LNCaP clone FGC (cell line): Measurements from ENCODE around the gene YEATS4.

Experiments used
- DNase-seq: peaks from one replicate; pipeline ENCODE4 v3.0.0-alpha.2; 2011; ENCODE audit warnings: low read depth
- H3K4me3 ChIP-seq: 2 replicates; pipeline ENCODE4 v1.5.1; 2011; ENCODE audit warnings: mild to moderate bottlenecking, low read depth, low read length, control low read depth
- TF ChIP-seq, protein P1 (sequence below): IDR thresholded peaks from 2 replicates; pipeline ENCODE4 v1.5.1; 2012; ENCODE audit warnings: mild to moderate bottlenecking; ENCODE audit not compliant: control insufficient read depth, insufficient read depth; ENCODE audit errors: extremely low read depth

Gene YEATS4

DNA sequence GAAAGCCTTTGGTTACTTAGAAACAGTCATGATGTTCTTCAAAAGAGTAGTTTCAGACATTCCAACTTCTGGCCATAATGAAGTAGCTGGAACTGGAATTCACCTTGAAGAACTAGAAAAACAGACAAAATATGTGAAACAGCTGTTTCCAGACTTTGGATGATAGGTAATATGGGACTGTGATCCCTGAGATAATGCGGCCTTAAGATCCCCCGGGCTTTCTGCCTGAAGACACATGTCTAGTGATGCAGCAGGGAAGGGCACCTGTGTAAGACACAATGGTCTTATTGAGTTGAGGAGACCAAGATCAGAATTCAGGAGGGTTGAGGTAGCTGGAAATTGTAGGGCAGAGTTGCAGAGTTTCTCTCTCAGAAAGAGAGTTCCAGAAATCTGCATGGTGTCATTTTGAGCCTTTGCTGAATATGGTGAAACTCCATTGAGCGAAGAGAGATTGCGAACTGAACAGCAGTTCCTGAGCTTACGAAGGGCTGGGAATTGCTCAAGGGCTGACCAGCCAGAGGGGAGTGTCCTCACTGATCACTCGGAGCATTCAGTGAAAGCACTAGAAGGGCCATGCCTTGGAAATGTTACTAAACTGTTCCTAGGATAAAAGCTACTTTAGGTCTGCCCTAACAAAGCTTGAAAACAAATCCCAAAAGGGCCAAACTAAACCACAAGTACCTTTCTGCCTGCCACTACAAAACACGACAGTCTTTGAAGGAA, 69.0 kb downstream of the YEATS4 start:
- no peak overlapping the region for H3K4me3 ChIP-seq
- TF ChIP-seq, protein P1, sequence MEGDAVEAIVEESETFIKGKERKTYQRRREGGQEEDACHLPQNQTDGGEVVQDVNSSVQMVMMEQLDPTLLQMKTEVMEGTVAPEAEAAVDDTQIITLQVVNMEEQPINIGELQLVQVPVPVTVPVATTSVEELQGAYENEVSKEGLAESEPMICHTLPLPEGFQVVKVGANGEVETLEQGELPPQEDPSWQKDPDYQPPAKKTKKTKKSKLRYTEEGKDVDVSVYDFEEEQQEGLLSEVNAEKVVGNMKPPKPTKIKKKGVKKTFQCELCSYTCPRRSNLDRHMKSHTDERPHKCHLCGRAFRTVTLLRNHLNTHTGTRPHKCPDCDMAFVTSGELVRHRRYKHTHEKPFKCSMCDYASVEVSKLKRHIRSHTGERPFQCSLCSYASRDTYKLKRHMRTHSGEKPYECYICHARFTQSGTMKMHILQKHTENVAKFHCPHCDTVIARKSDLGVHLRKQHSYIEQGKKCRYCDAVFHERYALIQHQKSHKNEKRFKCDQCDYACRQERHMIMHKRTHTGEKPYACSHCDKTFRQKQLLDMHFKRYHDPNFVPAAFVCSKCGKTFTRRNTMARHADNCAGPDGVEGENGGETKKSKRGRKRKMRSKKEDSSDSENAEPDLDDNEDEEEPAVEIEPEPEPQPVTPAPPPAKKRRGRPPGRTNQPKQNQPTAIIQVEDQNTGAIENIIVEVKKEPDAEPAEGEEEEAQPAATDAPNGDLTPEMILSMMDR = no peak
- no peak for DNase-seq

GRCh38 chr12:69430942-69431590, 71.5 kb downstream of the YEATS4 start:
- DNase-seq = no peak
- H3K4me3 ChIP-seq = no peak overlapping the region
- TF ChIP-seq, protein P1 = no peak

- no peak for DNase-seq
- no peak overlapping the region for H3K4me3 ChIP-seq
- TF ChIP-seq, protein P1 = no peak
These were observed 72.2 kb downstream of the YEATS4 start for GRCh38 chr12:69431591-69432222.

DNA sequence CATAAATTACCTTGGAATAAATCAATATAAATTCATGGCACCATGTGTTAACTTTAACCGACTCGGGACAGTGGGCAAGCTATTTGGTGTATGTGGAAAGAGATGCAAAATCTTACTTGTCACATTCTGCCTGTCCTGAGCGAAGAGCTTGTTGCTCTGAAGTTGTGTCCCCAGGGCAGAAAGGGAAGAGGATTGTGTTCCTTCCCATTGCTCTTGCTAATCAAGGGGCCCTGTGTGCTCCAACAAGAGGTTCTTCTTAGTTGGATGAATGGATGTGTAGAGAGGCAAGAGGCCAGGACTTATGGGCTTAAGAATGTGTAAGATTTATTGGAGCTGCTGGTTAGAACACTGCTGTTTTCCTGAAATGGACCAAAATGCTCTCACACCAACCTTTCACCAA, 74.1 kb downstream of the YEATS4 start:
- no peak overlapping the region for H3K4me3 ChIP-seq
- no peak for DNase-seq
- TF ChIP-seq, protein P1 = no peak

GRCh38 chr12:69435644-69436043, 76.1 kb downstream of the YEATS4 start:
- H3K4me3 ChIP-seq = no peak overlapping the region
- TF ChIP-seq, protein P1 = no peak
- DNase-seq = no peak

- no peak for DNase-seq
- TF ChIP-seq, protein P1 = no peak
- no peak overlapping the region for H3K4me3 ChIP-seq
These were observed 77.5 kb downstream of the YEATS4 start for GRCh38 chr12:69437073-69437472.

DNA sequence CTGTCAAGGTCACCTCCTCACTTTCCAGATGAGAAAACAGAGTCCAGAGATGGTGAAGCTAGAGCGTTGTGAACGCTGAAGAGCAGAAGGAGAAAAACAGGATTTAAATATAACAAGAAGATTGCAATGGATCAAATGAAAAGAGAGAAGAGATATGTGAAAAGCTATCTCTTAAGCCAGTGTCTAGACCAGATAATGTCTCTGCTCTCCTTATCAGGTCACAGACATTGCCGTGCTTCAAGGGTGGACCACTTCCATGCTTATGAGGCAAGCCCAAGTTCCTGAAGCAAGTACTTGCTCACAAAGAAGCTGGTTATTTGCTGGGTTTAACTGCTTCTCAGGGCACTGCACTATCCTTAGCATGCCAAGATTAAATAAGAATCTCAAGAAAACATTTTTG, 79.0 kb downstream of the YEATS4 start:
- no peak overlapping the region for H3K4me3 ChIP-seq
- TF ChIP-seq, protein P1 = no peak
- DNase-seq = no peak
